Keratinocyte (primary cell): ENCODE results near the gene TTYH2. TPM values are rescaled to one million over a fixed set of nuclear protein-coding genes. Genes with fewer than 3 reads are reported as not detected.

Experiments
- DNase-seq: peaks from one replicate; pipeline ENCODE4 v3.0.0-alpha.2; 2011; ENCODE audit warnings: low read depth, missing footprints, low spot score
- FAIRE-seq: peaks from 2 replicates; lab custom pipeline; 2011; peaks lifted over from hg19 to GRCh38; lab: Jason Lieb, UNC
- H2AFZ ChIP-seq: 2 replicates; pipeline ENCODE4 v1.6.0; 2012; ENCODE audit warnings: low read length, control low read depth, inconsistent platforms; ENCODE audit not compliant: control insufficient read depth
- H3K27ac ChIP-seq: 2 replicates; pipeline ENCODE4 v1.5.1; 2011; ENCODE audit warnings: low read length; ENCODE audit not compliant: control insufficient read depth, insufficient read depth
- H3K27me3 ChIP-seq: 3 replicates; pipeline ENCODE4 v1.6.0; 2011; ENCODE audit warnings: low read length; ENCODE audit not compliant: control insufficient read depth, insufficient read depth; ENCODE audit errors: extremely low read depth
- H3K36me3 ChIP-seq, 2 experiments: 2 replicates in 1 of 2; 3 replicates in 1 of 2; pipeline ENCODE4 v1.5.1; 2011; ENCODE audit warnings: low read length in 2 of 2, mild to moderate bottlenecking in 1 of 2; ENCODE audit not compliant: control insufficient read depth in 2 of 2, insufficient read depth in 2 of 2; ENCODE audit errors: extremely low read depth in 1 of 2
- H3K4me1 ChIP-seq: 3 replicates; pipeline ENCODE4 v1.5.1; 2011; ENCODE audit warnings: low read length; ENCODE audit not compliant: control insufficient read depth, insufficient read depth; ENCODE audit errors: extremely low read depth
- H3K4me2 ChIP-seq: 3 replicates; pipeline ENCODE4 v1.6.0; 2011; ENCODE audit warnings: low read depth, low read length; ENCODE audit not compliant: control insufficient read depth, insufficient read depth; ENCODE audit errors: extremely low read depth
- H3K4me3 ChIP-seq, 3 experiments: fragments of 200-600 bp in 1 of 3; sonication (generic) in 1 of 3; 2 replicates in 2 of 3; 3 replicates in 1 of 3; pipeline ENCODE4 v1.5.1; 2011 to 2016; ENCODE audit warnings: low read length in 3 of 3, mild to moderate bottlenecking in 3 of 3, control low read depth in 2 of 3, inconsistent platforms in 1 of 3, low read depth in 1 of 3, mixed read lengths in 1 of 3, mixed run types in 1 of 3, moderate library complexity in 1 of 3; ENCODE audit not compliant: control insufficient read depth in 2 of 3, insufficient read depth in 2 of 3; ENCODE audit errors: extremely low read depth in 1 of 3
- H3K79me2 ChIP-seq: 2 replicates; pipeline ENCODE4 v1.6.0; 2012; ENCODE audit warnings: low read length; ENCODE audit not compliant: control insufficient read depth, insufficient read depth
- H3K9ac ChIP-seq: 3 replicates; pipeline ENCODE4 v1.6.0; 2011; ENCODE audit warnings: low read length; ENCODE audit not compliant: control insufficient read depth, insufficient read depth; ENCODE audit errors: extremely low read depth
- H3K9me1 ChIP-seq: 3 replicates; pipeline ENCODE4 v1.6.0; 2011; ENCODE audit warnings: low read length; ENCODE audit not compliant: control insufficient read depth, insufficient read depth; ENCODE audit errors: extremely low read depth
- H3K9me3 ChIP-seq: 2 replicates; pipeline ENCODE4 v1.5.1; 2012; ENCODE audit warnings: low read depth, low read length; ENCODE audit not compliant: control insufficient read depth
- H4K20me1 ChIP-seq: 3 replicates; pipeline ENCODE4 v1.6.0; 2011; ENCODE audit warnings: low read length; ENCODE audit not compliant: control insufficient read depth, insufficient read depth; ENCODE audit errors: extremely low read depth
- EZH2 ChIP-seq: IDR thresholded peaks from one replicate; pipeline ENCODE4 v1.6.1; 2012; ENCODE audit warnings: inconsistent platforms, mild to moderate bottlenecking, low read length, moderate library complexity
- dilution Hi-C: fragments of 300-500 bp; cut with MboI; formaldehyde crosslinking; loops from one replicate; pipeline ENCODE4 v1.7.0; 2020; ENCODE audit warnings: low sequenced_read_pairs; ENCODE audit not compliant: extremely low pct_ligation_motif_present
- polyA plus RNA-seq, 5 experiments: library from polyadenylated mRNA; depleted of rRNA in 3 of 5; stranded (reverse) in 3 of 5; stranded (forward) in 1 of 5; unstranded in 1 of 5; fragments of >200 nt; gene quantifications; 1 replicate in 1 of 5; 2 replicates in 3 of 5; 3 replicates in 1 of 5; pipeline versions ENCODE4 v1.2.1 to v1.2.3, GENCODE V29; 2011 to 2012; ENCODE audit warnings: missing spikeins in 2 of 5, low read depth in 1 of 5, low replicate concordance in 1 of 5
- TF ChIP-seq, protein P1 (sequence below), 3 experiments: IDR thresholded peaks in 1 of 3; conservative IDR thresholded peaks in 1 of 3; optimal IDR thresholded peaks in 1 of 3; 2 replicates in 2 of 3; 3 replicates in 1 of 3; pipeline versions ENCODE3 to v1.5.1; 2011; ENCODE audit warnings: low read length in 3 of 3, mild to moderate bottlenecking in 3 of 3, moderate library complexity in 2 of 3, control low read depth in 1 of 3, inconsistent platforms in 1 of 3; ENCODE audit not compliant: insufficient read depth in 2 of 3; ENCODE audit errors: extremely low read depth in 1 of 3

Gene TTYH2
- polyA plus RNA-seq, 1 donor (not counting 4 experiments of a cell fraction or from before 2014, with no cell fraction given), result 3.7 TPM

DNA sequence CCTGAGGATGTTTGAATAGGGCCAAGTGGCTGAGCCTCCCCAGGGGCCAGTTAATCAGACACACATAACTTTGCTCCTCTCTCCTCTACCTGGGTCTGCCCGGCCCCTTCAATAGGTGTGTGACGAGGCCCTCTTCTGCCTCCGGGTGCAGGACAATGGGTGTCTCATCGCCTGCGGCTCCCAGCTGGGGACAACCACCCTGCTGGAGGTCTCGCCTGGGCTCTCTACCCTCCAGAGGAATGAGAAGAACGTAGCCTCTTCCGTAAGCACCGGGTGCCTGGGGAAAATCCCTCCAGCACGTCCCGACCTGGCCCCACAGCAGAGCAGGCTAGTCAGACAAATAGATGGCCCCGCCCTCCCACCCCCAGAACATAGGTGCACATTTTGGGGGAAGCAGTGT lies 96.5 kb downstream of the TTYH2 start:
- TF ChIP-seq EZH2, result no peak
- TF ChIP-seq, protein P1, sequence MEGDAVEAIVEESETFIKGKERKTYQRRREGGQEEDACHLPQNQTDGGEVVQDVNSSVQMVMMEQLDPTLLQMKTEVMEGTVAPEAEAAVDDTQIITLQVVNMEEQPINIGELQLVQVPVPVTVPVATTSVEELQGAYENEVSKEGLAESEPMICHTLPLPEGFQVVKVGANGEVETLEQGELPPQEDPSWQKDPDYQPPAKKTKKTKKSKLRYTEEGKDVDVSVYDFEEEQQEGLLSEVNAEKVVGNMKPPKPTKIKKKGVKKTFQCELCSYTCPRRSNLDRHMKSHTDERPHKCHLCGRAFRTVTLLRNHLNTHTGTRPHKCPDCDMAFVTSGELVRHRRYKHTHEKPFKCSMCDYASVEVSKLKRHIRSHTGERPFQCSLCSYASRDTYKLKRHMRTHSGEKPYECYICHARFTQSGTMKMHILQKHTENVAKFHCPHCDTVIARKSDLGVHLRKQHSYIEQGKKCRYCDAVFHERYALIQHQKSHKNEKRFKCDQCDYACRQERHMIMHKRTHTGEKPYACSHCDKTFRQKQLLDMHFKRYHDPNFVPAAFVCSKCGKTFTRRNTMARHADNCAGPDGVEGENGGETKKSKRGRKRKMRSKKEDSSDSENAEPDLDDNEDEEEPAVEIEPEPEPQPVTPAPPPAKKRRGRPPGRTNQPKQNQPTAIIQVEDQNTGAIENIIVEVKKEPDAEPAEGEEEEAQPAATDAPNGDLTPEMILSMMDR (optimal IDR thresholded peaks at IDR 0.05 in 1 of 3, IDR thresholded peaks at IDR 0.05 in 1 of 3, conservative IDR thresholded peaks at IDR 0.05 in 1 of 3; ENCODE audit: extremely low read depth in 1 of 3, insufficient read depth in 2 of 3, low read length in 3 of 3), result no peak
- no peak overlapping the region for H3K27ac ChIP-seq
- H2AFZ ChIP-seq, result no peak overlapping the region
- DNase-seq, result no peak
- H4K20me1 ChIP-seq, result no peaks in the 10 kb centered on the region
- H3K4me2 ChIP-seq, result no peak overlapping the region
- peaks cover 14% of the 10 kb centered on the region for H3K27me3 ChIP-seq
- no peaks in the 10 kb centered on the region for H3K79me2 ChIP-seq
- no peak for FAIRE-seq
- dilution Hi-C loops, result no loop called here
- no peaks in the 10 kb centered on the region for H3K36me3 ChIP-seq
- no peaks in the 10 kb centered on the region for H3K9me1 ChIP-seq
- peaks cover 2% of the 10 kb centered on the region for H3K9me3 ChIP-seq
- H3K9ac ChIP-seq, result no peak overlapping the region
- no peak overlapping the region for H3K4me3 ChIP-seq
- H3K4me1 ChIP-seq, result no peaks in the 10 kb centered on the region

Other genes starting within 250 kb of the TTYH2 start
- 1,325 to 1,779 TPM (median 1,757 TPM) in 3 replicates for gene RPL38, start 9.9 kb upstream of the TTYH2 start, polyA plus RNA-seq
- not detected in 3 replicates for gene DNAI2, start 60.7 kb downstream of the TTYH2 start, polyA plus RNA-seq
- not detected in 3 replicates for gene KIF19, start 112.7 kb downstream of the TTYH2 start, polyA plus RNA-seq
- not detected in 3 replicates for gene BTBD17, start 148.3 kb downstream of the TTYH2 start, polyA plus RNA-seq
- gene GPR142, start 153.9 kb downstream of the TTYH2 start, polyA plus RNA-seq, result not detected in 3 replicates
- gene GPRC5C, start 218.5 kb downstream of the TTYH2 start, polyA plus RNA-seq, result 14.2 to 41.2 TPM (median 24.2 TPM) in 3 replicates